ENCODE data around the gene MAGI1. TPM values are rescaled to one million over a fixed set of nuclear protein-coding genes. Genes with fewer than 3 reads are reported as not detected.

Gene MAGI1
- total RNA-seq, 1 donor from 2014 or later = 47.1 TPM

DNA sequence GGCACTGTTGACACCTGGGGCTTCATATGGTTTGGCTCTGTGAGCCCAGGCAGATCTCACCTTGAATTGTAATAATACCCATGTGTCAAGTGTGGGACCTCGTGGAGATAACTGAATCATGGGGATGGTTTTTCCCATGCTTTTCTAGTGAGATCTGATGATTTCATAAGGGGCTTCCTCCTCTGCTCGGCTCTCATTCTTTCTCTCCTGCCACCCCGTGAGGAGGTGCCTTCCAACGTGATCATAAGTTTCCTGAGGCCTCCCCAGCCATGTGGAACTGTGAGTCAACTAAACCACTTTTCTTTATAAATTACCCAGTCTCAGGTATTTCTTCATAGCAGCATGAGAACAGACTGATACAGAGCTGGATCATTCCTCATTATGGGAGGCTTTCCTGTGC, 695.0 kb downstream of the MAGI1 start:
- Histone ChIP-seq H3K36me3 (no peaks in the 10 kb centered on the region), H3K4me3 (no peak overlapping the region), H3K27me3 (no peaks in the 10 kb centered on the region), H3K4me1 (no peaks in the 10 kb centered on the region), H3K27ac (no peak overlapping the region), H3K9me3 (no peaks in the 10 kb centered on the region)
- intact Hi-C loops (cut with DNase I) = no loop called here
- TF ChIP-seq POLR2A (IDR thresholded peaks at IDR 0.05) (no peak), CTCF (IDR thresholded peaks at IDR 0.05) (no peak), POLR2AphosphoS5 (IDR thresholded peaks at IDR 0.05; ENCODE audit: insufficient read depth in 1 of 2, low read depth in 1 of 2) (no peak)
- DNase-seq (ENCODE audit: extremely low spot score in 2 of 2) = no peak

GRCh38 chr3:65343026-65343425, 695.7 kb downstream of the MAGI1 start:
- DNase-seq (ENCODE audit: extremely low spot score in 2 of 2) = no peak
- Histone ChIP-seq H3K36me3 (no peaks in the 10 kb centered on the region), H3K27ac (no peak overlapping the region), H3K9me3 (no peaks in the 10 kb centered on the region), H3K27me3 (no peaks in the 10 kb centered on the region), H3K4me1 (no peaks in the 10 kb centered on the region), H3K4me3 (no peak overlapping the region)
- TF ChIP-seq POLR2AphosphoS5 (IDR thresholded peaks at IDR 0.05; ENCODE audit: insufficient read depth in 1 of 2, low read depth in 1 of 2) (no peak), CTCF (IDR thresholded peaks at IDR 0.05) (no peak), POLR2A (IDR thresholded peaks at IDR 0.05) (no peak)
- intact Hi-C loops (cut with DNase I) = no loop called here

- intact Hi-C loops (cut with DNase I) = no loop called here
These were observed 696.5 kb downstream of the MAGI1 start for GRCh38 chr3:65342084-65342683.

GRCh38 chr3:65339192-65339740, 699.5 kb downstream of the MAGI1 start:
- Histone ChIP-seq H3K4me3 (no peak overlapping the region), H3K36me3 (no peaks in the 10 kb centered on the region), H3K4me1 (no peaks in the 10 kb centered on the region), H3K27me3 (no peaks in the 10 kb centered on the region), H3K27ac (no peak overlapping the region), H3K9me3 (no peaks in the 10 kb centered on the region)
- no peak for TF ChIP-seq POLR2A (IDR thresholded peaks at IDR 0.05)
- no peak for TF ChIP-seq POLR2AphosphoS5 (IDR thresholded peaks at IDR 0.05; ENCODE audit: insufficient read depth in 1 of 2, low read depth in 1 of 2)
- TF ChIP-seq CTCF (IDR thresholded peaks at IDR 0.05) = no peak
- intact Hi-C loops (cut with DNase I) = no loop called here
- no peak for DNase-seq (ENCODE audit: extremely low spot score in 2 of 2)

More at GRCh38 chr3:65342084-65342683, 696.5 kb downstream of the MAGI1 start:
- H3K36me3 ChIP-seq = no peaks in the 10 kb centered on the region
- no peak overlapping the region for H3K4me3 ChIP-seq
- no peak for TF ChIP-seq POLR2A (IDR thresholded peaks at IDR 0.05)
- no peak for TF ChIP-seq POLR2AphosphoS5 (IDR thresholded peaks at IDR 0.05; ENCODE audit: insufficient read depth in 1 of 2, low read depth in 1 of 2)
- no peak for TF ChIP-seq CTCF (IDR thresholded peaks at IDR 0.05)
- no peaks in the 10 kb centered on the region for H3K27me3 ChIP-seq
- H3K4me1 ChIP-seq = no peaks in the 10 kb centered on the region
- H3K27ac ChIP-seq = no peak overlapping the region
- no peaks in the 10 kb centered on the region for H3K9me3 ChIP-seq
- no peak for DNase-seq (ENCODE audit: extremely low spot score in 2 of 2)

- Histone ChIP-seq H3K27ac (no peak overlapping the region), H3K4me1 (no peaks in the 10 kb centered on the region), H3K9me3 (no peaks in the 10 kb centered on the region), H3K27me3 (no peaks in the 10 kb centered on the region), H3K36me3 (no peaks in the 10 kb centered on the region), H3K4me3 (no peak overlapping the region)
- no peak for DNase-seq (ENCODE audit: extremely low spot score in 2 of 2)
- no peak for TF ChIP-seq CTCF (IDR thresholded peaks at IDR 0.05)
- intact Hi-C loops (cut with DNase I) = no loop called here
These were observed 700.1 kb downstream of the MAGI1 start for GRCh38 chr3:65338571-65338970.

All from vagina (tissue), 2 donors.